HCT116 (cell line): ENCODE data around the gene PSG7. TPM values are rescaled to one million over a fixed set of nuclear protein-coding genes. Genes with fewer than 3 reads are reported as not detected.
A peak's percentile ranks its signal among the peaks of the same experiment; 100 is the strongest.
"Not testable (repeated sequence)": the region's sequence is repeated elsewhere in the genome, so short reads cannot be mapped to it uniquely, and the experiment has no call there.

Experiments
- ATAC-seq: fragments of 200-7000 bp; cut with Tn5 transposase; 2 replicates; pipeline ENCODE4 v1.9.1; 2020; ENCODE audit warnings: mild to moderate bottlenecking, moderate library complexity
- BruUV-seq: library from RNA; stranded (reverse); fragments of 400-500 nt; replicated peaks from 2 replicates; lab custom pipeline; 2021; lab: Mats Ljungman, UMichigan
- CTCF ChIA-PET: fragments of 300-600 bp; sonication (Branson Sonifier 250); formaldehyde crosslinking; loops from one replicate; lab custom pipeline; 2021; ENCODE audit warnings: antibody characterized with exemption; lab: Charles Lee
- POLR2A ChIA-PET: fragments of 300-600, 350-600 bp; sonication (Branson Sonifier 250); formaldehyde crosslinking; loops from one replicate; lab custom pipeline; 2021; ENCODE audit warnings: antibody characterized with exemption; lab: Charles Lee
- RAD21 ChIA-PET, 2 experiments: fragments of 300-600 bp; sonication (Branson Sonifier 250); formaldehyde crosslinking; loops; one replicate each; lab custom pipeline; 2023; ENCODE audit warnings: low total read pairs in 2 of 2; ENCODE audit not compliant: uncharacterized antibody in 2 of 2, unreplicated experiment in 2 of 2, low non-redundant PET in 1 of 2; lab: Charles Lee
- DNase-seq: peaks from one replicate; pipeline ENCODE4 v3.0.0-alpha.2; 2010; ENCODE audit warnings: low read depth, low spot score
- H2AFZ ChIP-seq: fragments of 200-600 bp; shearing (Covaris generic), sonication (generic); 2 replicates; pipeline ENCODE4 v1.6.1; 2017; ENCODE audit warnings: low read depth, mixed run types, mixed read lengths, antibody characterized with exemption, low read length; ENCODE audit not compliant: poor library complexity, severe bottlenecking
- H3K27ac ChIP-seq: 2 replicates; pipeline ENCODE4 v1.5.1; 2012; ENCODE audit warnings: low read depth, low read length
- H3K27me3 ChIP-seq: fragments of 200-600 bp; sonication (generic); 2 replicates; pipeline ENCODE4 v1.6.1; 2016; ENCODE audit warnings: mixed run types, low read length, mixed read lengths; ENCODE audit not compliant: insufficient read depth
- H3K36me3 ChIP-seq, 2 experiments: fragments of 200-500 bp in 1 of 2; fragments of 200-600 bp in 1 of 2; sonication (Bioruptor generic) in 1 of 2; sonication (generic) in 1 of 2; 2 replicates each; pipeline versions ENCODE4 v1.5.1 to v1.6.1; 2014 to 2016; ENCODE audit warnings: low read length in 2 of 2, inconsistent platforms in 1 of 2, mixed read lengths in 1 of 2, mixed run types in 1 of 2; ENCODE audit not compliant: insufficient read depth in 2 of 2, control insufficient read depth in 1 of 2
- H3K4me1 ChIP-seq, 2 experiments: fragments of 200-600 bp in 1 of 2; sonication (generic) in 1 of 2; 2 replicates each; pipeline versions ENCODE4 v1.5.1 to v1.6.1; 2012 to 2017; ENCODE audit warnings: low read length in 2 of 2, inconsistent platforms in 1 of 2, mild to moderate bottlenecking in 1 of 2, mixed read lengths in 1 of 2, mixed run types in 1 of 2, moderate library complexity in 1 of 2; ENCODE audit not compliant: insufficient read depth in 2 of 2, control insufficient read depth in 1 of 2
- H3K4me2 ChIP-seq: fragments of 200-600 bp; sonication (generic); 2 replicates; pipeline ENCODE4 v1.6.1; 2017; ENCODE audit warnings: mixed run types, low read length, mixed read lengths
- H3K4me3 ChIP-seq, 2 experiments: fragments of 200-600 bp in 1 of 2; sonication (generic) in 1 of 2; replicated peaks in 1 of 2; 2 replicates each; pipeline ENCODE4 v1.5.1; 2011 to 2016; ENCODE audit warnings: low read length in 2 of 2, control low read depth in 1 of 2, low read depth in 1 of 2, mild to moderate bottlenecking in 1 of 2, mixed read lengths in 1 of 2, mixed run types in 1 of 2
- H3K79me2 ChIP-seq: fragments of 200-600 bp; sonication (generic); 2 replicates; pipeline ENCODE4 v1.6.1; 2017; ENCODE audit warnings: mild to moderate bottlenecking, mixed run types, low read length, moderate library complexity, mixed read lengths; ENCODE audit not compliant: insufficient read depth
- H3K9ac ChIP-seq: fragments of 200-600 bp; sonication (generic); 2 replicates; pipeline ENCODE4 v1.6.1; 2016; ENCODE audit warnings: low read length, mixed read lengths
- H3K9me2 ChIP-seq: fragments of 200-600 bp; sonication (generic), shearing (Covaris generic); 2 replicates; pipeline ENCODE4 v1.6.1; 2017; ENCODE audit warnings: mixed run types, mild to moderate bottlenecking, moderate library complexity; ENCODE audit not compliant: insufficient read depth
- H3K9me3 ChIP-seq, 2 experiments: fragments of 200-500 bp in 1 of 2; fragments of 200-600 bp in 1 of 2; sonication (Bioruptor generic) in 1 of 2; sonication (generic) in 1 of 2; 2 replicates each; pipeline ENCODE4 v1.6.1; 2014 to 2017; ENCODE audit warnings: low read length in 2 of 2, mixed read lengths in 2 of 2, inconsistent platforms in 1 of 2, low read depth in 1 of 2, mild to moderate bottlenecking in 1 of 2, mixed run types in 1 of 2, moderate library complexity in 1 of 2; ENCODE audit not compliant: control insufficient read depth in 1 of 2, insufficient read depth in 1 of 2
- H4K20me1 ChIP-seq: fragments of 200-600 bp; sonication (generic), shearing (Covaris generic); 2 replicates; pipeline ENCODE4 v1.6.1; 2017; ENCODE audit warnings: mixed run types, mild to moderate bottlenecking, moderate library complexity; ENCODE audit not compliant: insufficient read depth
- CTCF ChIP-seq, 3 experiments: fragments of 200-600 bp in 1 of 3; sonication (generic) in 1 of 3; IDR thresholded peaks in 2 of 3; conservative IDR thresholded peaks in 1 of 3; 2 replicates each; pipeline ENCODE4 v1.5.1; 2012 to 2017; ENCODE audit warnings: low read depth in 2 of 3, low read length in 2 of 3, antibody characterized with exemption in 1 of 3, borderline replicate concordance in 1 of 3, control low read depth in 1 of 3, mild to moderate bottlenecking in 1 of 3, mixed read lengths in 1 of 3, mixed run types in 1 of 3, moderate library complexity in 1 of 3; ENCODE audit not compliant: insufficient read depth in 1 of 3
- ELF1 ChIP-seq: IDR thresholded peaks from 2 replicates; pipeline ENCODE4 v1.6.1; 2012; ENCODE audit warnings: low read depth, borderline replicate concordance
- JUND ChIP-seq: IDR thresholded peaks from 2 replicates; pipeline ENCODE4 v1.6.1; 2012
- MAX ChIP-seq: IDR thresholded peaks from 2 replicates; pipeline ENCODE4 v1.6.1; 2012
- RAD21 ChIP-seq: IDR thresholded peaks from 2 replicates; pipeline ENCODE4 v1.6.1; 2012; ENCODE audit warnings: low read depth, mild to moderate bottlenecking
- intact Hi-C: fragments of 100-400 bp; cut with micrococcal nuclease; formaldehyde crosslinking; loops from 2 replicates; pipeline ENCODE4 v1.10.0; 2022
- total RNA-seq: library from RNA; stranded (reverse); gene quantifications from one replicate; pipeline ENCODE4 v1.2.1, GENCODE V29; 2021; ENCODE audit not compliant: unreplicated experiment

PSG7 gene
- total RNA-seq, 1 experiment from 2014 or later: not detected

GRCh38 chr19:42928896-42929295 is 8.1 kb downstream of the PSG7 start (continued):
- TF ChIP-seq MAX (no peak), ELF1 (no peak), JUND (no peak)
- TF ChIP-seq, all 23 proteins: peak for 0

DNA sequence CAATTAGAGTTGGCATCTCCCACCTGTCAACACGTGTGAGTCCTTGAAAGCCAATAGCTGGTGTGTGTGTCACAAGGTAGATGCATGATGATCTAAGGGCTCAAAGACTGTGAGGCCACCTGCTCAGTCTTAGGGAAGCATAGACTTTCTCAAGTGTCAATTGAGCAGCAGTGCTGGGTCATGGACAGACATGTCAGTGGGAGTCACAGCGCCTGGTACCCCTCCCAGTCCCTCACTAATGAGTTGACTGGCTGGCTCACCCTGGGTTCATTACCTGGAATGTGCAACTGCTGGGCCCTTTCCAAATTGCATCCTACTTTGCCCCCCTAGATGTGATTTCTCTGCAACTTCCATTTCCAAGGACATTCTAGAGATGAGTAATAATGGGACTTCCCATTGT is 10.2 kb downstream of the PSG7 start:
- Histone ChIP-seq H3K36me3 (no peaks in the 10 kb centered on the region), H3K9me3 (no peaks in the 10 kb centered on the region), H3K4me3 (no peak overlapping the region), H2AFZ (no peak overlapping the region), H3K27ac (no peak overlapping the region), H3K4me1 (no peaks in the 10 kb centered on the region), H3K79me2 (no peaks in the 10 kb centered on the region), H4K20me1 (no peaks in the 10 kb centered on the region), H3K27me3 (no peaks in the 10 kb centered on the region), H3K9me2 (no peaks in the 10 kb centered on the region), H3K4me2 (no peak overlapping the region), H3K9ac (no peak overlapping the region)
- RAD21 ChIA-PET: no interaction called here
- no TSS peak for BruUV-seq
- DNase-seq (no peak), ATAC-seq (no peak)
- TF ChIP-seq CTCF (IDR thresholded peaks at IDR 0.05 in 2 of 3, conservative IDR thresholded peaks at IDR 0.05 in 1 of 3; ENCODE audit: borderline replicate concordance in 1 of 3, insufficient read depth in 1 of 3, low read depth in 2 of 3, low read length in 2 of 3): no peak
- intact Hi-C loops: no loop called here
- POLR2A ChIA-PET: no interaction called here
- CTCF ChIA-PET: no interaction called here

GRCh38 chr19:42923106-42923505 is 13.9 kb downstream of the PSG7 start:
- intact Hi-C loops, H3K4me2 ChIP-seq, H3K9me2 ChIP-seq, H3K4me1 ChIP-seq, H4K20me1 ChIP-seq, H3K4me3 ChIP-seq, RAD21 ChIA-PET, H3K79me2 ChIP-seq, H3K36me3 ChIP-seq, CTCF ChIA-PET, H3K27ac ChIP-seq, POLR2A ChIA-PET, H3K9me3 ChIP-seq, H3K9ac ChIP-seq, BruUV-seq, H3K27me3 ChIP-seq: not testable (repeated sequence)
- DNase-seq: peak; percentile 49
- TF ChIP-seq RAD21 (peak; percentile 43; the same call in 1 of the 2 replicates), CTCF (IDR thresholded peaks at IDR 0.05 in 2 of 3, conservative IDR thresholded peaks at IDR 0.05 in 1 of 3; ENCODE audit: borderline replicate concordance in 1 of 3, insufficient read depth in 1 of 3, low read depth in 2 of 3, low read length in 2 of 3) (peak; percentile 45 to 85 (median 69); a peak in 5 of 6 replicates)
- peak overlapping the region; percentile 79 for H2AFZ ChIP-seq
- ATAC-seq: peak; percentile 40; the same call in 1 of the 2 replicates

- CTCF ChIA-PET: interaction anchor here (1.9 kb wide), 1 partner anchor 36 kb away, joined by 5 read pairs; no protein-coding TSS in a partner anchor
- H2AFZ ChIP-seq, H3K79me2 ChIP-seq, RAD21 ChIA-PET, H3K9me3 ChIP-seq, ATAC-seq, H3K4me1 ChIP-seq, H3K4me3 ChIP-seq, BruUV-seq, H3K9ac ChIP-seq, H4K20me1 ChIP-seq, H3K4me2 ChIP-seq, POLR2A ChIA-PET, intact Hi-C loops, H3K36me3 ChIP-seq, H3K27ac ChIP-seq, DNase-seq, H3K9me2 ChIP-seq, H3K27me3 ChIP-seq: not testable (repeated sequence)
Observed at GRCh38 chr19:42920971-42921370, 16.0 kb downstream of the PSG7 start.
